HepG2 (cell line): ENCODE measurements around the gene PSRC1. TPM values are rescaled to one million over a fixed set of nuclear protein-coding genes. Genes with fewer than 3 reads are reported as not detected.

ENCODE experiments used
- CBX5 ChIP-seq: sonication (generic); formaldehyde crosslinking; IDR thresholded peaks from 2 replicates; pipeline ENCODE4 v1.4.0; 2020; ENCODE audit warnings: missing genetic modification reagents, borderline replicate concordance
- CHD2 ChIP-seq: IDR thresholded peaks from 2 replicates; pipeline ENCODE4 v1.6.1; 2011; ENCODE audit warnings: low read depth, low read length, improper control_type of control experiment
- ELF4 ChIP-seq: sonication (generic); formaldehyde crosslinking; IDR thresholded peaks from 2 replicates; pipeline ENCODE4 v1.5.0; 2020; ENCODE audit warnings: missing genetic modification reagents, mild to moderate bottlenecking, moderate library complexity, borderline replicate concordance
- EP300 ChIP-seq, 3 experiments: sonication (generic) in 1 of 3; formaldehyde crosslinking in 1 of 3; IDR thresholded peaks; 2 replicates each; pipeline versions ENCODE4 v1.5.1 to v1.6.1; 2011 to 2020; ENCODE audit warnings: low read depth in 2 of 3, low read length in 2 of 3, borderline replicate concordance in 1 of 3, improper control_type of control experiment in 1 of 3, mild to moderate bottlenecking in 1 of 3, missing genetic modification reagents in 1 of 3, moderate library complexity in 1 of 3
- HCFC1 ChIP-seq: fragments of 150-350 bp; IDR thresholded peaks from 2 replicates; pipeline ENCODE4 v1.6.1; 2014; ENCODE audit warnings: low read depth, low read length
- HDAC1 ChIP-seq: sonication (generic); formaldehyde crosslinking; IDR thresholded peaks from 2 replicates; pipeline ENCODE4 v1.5.1; 2020; ENCODE audit warnings: mild to moderate bottlenecking, missing genetic modification reagents
- HNRNPUL1 ChIP-seq: fragments of 200-400 bp; formaldehyde crosslinking; IDR thresholded peaks from 2 replicates; pipeline ENCODE4 v1.6.1; 2017; ENCODE audit warnings: low read depth, mild to moderate bottlenecking, low read length, moderate library complexity
- HOXA7 ChIP-seq: sonication (generic); formaldehyde crosslinking; IDR thresholded peaks from 2 replicates; pipeline ENCODE4 v1.8.1; 2022; ENCODE audit warnings: mild to moderate bottlenecking, missing genetic modification reagents, moderate library complexity
- KDM5A ChIP-seq: fragments of 200-600 bp; sonication (generic); IDR thresholded peaks from 2 replicates; pipeline ENCODE4 v1.7.0; 2018; ENCODE audit warnings: antibody characterized with exemption, mild to moderate bottlenecking, low read length, borderline replicate concordance
- MAFF ChIP-seq: IDR thresholded peaks from 2 replicates; pipeline ENCODE4 v1.6.1; 2011; ENCODE audit warnings: low read depth, low read length, improper control_type of control experiment
- MED1 ChIP-seq: sonication (generic); formaldehyde crosslinking; IDR thresholded peaks from 2 replicates; pipeline ENCODE4 v1.4.0; 2020; ENCODE audit warnings: missing genetic modification reagents
- MYPOP ChIP-seq: sonication (generic); formaldehyde crosslinking; IDR thresholded peaks from 2 replicates; pipeline ENCODE4 v1.8.1; 2023; ENCODE audit warnings: mild to moderate bottlenecking, moderate library complexity, missing genetic modification reagents
- NCOA5 ChIP-seq: sonication (generic); formaldehyde crosslinking; IDR thresholded peaks from 2 replicates; pipeline ENCODE4 v1.4.0; 2020; ENCODE audit warnings: missing genetic modification reagents
- PLRG1 ChIP-seq: fragments of 450-650 bp; conservative IDR thresholded peaks from 2 replicates; pipeline ENCODE4 v1.6.1; 2016
- SRSF4 ChIP-seq: fragments of 200-400 bp; formaldehyde crosslinking; IDR thresholded peaks from one replicate; pipeline ENCODE4 v1.6.1; 2018; ENCODE audit warnings: mild to moderate bottlenecking, low read depth, low read length, moderate library complexity; ENCODE audit not compliant: poor library complexity, severe bottlenecking
- ZBTB1 ChIP-seq: sonication (generic); formaldehyde crosslinking; IDR thresholded peaks from 2 replicates; pipeline ENCODE4 v1.4.0; 2020; ENCODE audit warnings: missing genetic modification reagents, borderline replicate concordance
- ZNF451 ChIP-seq: sonication (generic); formaldehyde crosslinking; IDR thresholded peaks from 2 replicates; pipeline ENCODE4 v1.5.0; 2020; ENCODE audit warnings: mild to moderate bottlenecking, missing genetic modification reagents
- ZNF567 ChIP-seq: sonication (generic); formaldehyde crosslinking; IDR thresholded peaks from 2 replicates; pipeline ENCODE4 v1.8.1; 2023; ENCODE audit warnings: mild to moderate bottlenecking, missing genetic modification reagents, borderline replicate concordance
- ZNF660 ChIP-seq: sonication (generic); formaldehyde crosslinking; IDR thresholded peaks from 2 replicates; pipeline ENCODE4 v1.5.1; 2020; ENCODE audit warnings: mild to moderate bottlenecking, low read depth, missing genetic modification reagents, borderline replicate concordance
- ZNF709 ChIP-seq: sonication (generic); formaldehyde crosslinking; IDR thresholded peaks from 2 replicates; pipeline ENCODE4 v1.5.0; 2020; ENCODE audit warnings: mild to moderate bottlenecking, missing genetic modification reagents
- ZNF776 ChIP-seq: sonication (generic); formaldehyde crosslinking; IDR thresholded peaks from 2 replicates; pipeline ENCODE4 v1.4.0; 2020; ENCODE audit warnings: mild to moderate bottlenecking, missing genetic modification reagents
- ZNF883 ChIP-seq: sonication (generic); formaldehyde crosslinking; IDR thresholded peaks from 2 replicates; pipeline ENCODE4 v1.5.1; 2020; ENCODE audit warnings: mild to moderate bottlenecking, missing genetic modification reagents; ENCODE audit errors: not compliant biosample characterization
- ZSCAN21 ChIP-seq: sonication (generic); formaldehyde crosslinking; IDR thresholded peaks from 2 replicates; pipeline ENCODE4 v1.8.0; 2022; ENCODE audit warnings: mild to moderate bottlenecking, missing genetic modification reagents, moderate library complexity, borderline replicate concordance
- polyA plus RNA-seq, 8 experiments: library from polyadenylated mRNA; depleted of rRNA in 3 of 8; stranded (reverse) in 7 of 8; unstranded in 1 of 8; fragments of >200 nt; fragmentation: Illumina TruSeq in 4 of 8; extraction: Trizol in 4 of 8; gene quantifications; 2 replicates each; pipeline versions ENCODE4 v1.2.1 to v1.2.3, GENCODE V29; 2011 to 2016; ENCODE audit warnings: low read depth in 4 of 8, missing spikeins in 1 of 8, mixed read lengths in 1 of 8; ENCODE audit not compliant: insufficient read depth in 1 of 8
- total RNA-seq, 5 experiments: library from RNA; depleted of rRNA; stranded (reverse); fragments of >200 nt; fragmentation: Illumina TruSeq; extraction: Trizol; gene quantifications; 2 replicates each; pipeline ENCODE4 v1.2.3, GENCODE V29; 2016; ENCODE audit warnings: low read depth in 1 of 5
- TF ChIP-seq, protein P1 (sequence below): sonication (generic); formaldehyde crosslinking; IDR thresholded peaks from 2 replicates; pipeline ENCODE4 v1.5.0; 2020; ENCODE audit warnings: missing genetic modification reagents
- TF ChIP-seq, protein P2 (sequence below): sonication (generic); formaldehyde crosslinking; IDR thresholded peaks from 2 replicates; pipeline ENCODE4 v1.5.1; 2020; ENCODE audit warnings: missing genetic modification reagents, mild to moderate bottlenecking, borderline replicate concordance

PSRC1 gene
- total and polyA plus RNA-seq, 2 of the 13 experiments (the other 11 are each of a cell fraction or from before 2014, with no cell fraction given) = 28.6 to 30.3 TPM

DNA sequence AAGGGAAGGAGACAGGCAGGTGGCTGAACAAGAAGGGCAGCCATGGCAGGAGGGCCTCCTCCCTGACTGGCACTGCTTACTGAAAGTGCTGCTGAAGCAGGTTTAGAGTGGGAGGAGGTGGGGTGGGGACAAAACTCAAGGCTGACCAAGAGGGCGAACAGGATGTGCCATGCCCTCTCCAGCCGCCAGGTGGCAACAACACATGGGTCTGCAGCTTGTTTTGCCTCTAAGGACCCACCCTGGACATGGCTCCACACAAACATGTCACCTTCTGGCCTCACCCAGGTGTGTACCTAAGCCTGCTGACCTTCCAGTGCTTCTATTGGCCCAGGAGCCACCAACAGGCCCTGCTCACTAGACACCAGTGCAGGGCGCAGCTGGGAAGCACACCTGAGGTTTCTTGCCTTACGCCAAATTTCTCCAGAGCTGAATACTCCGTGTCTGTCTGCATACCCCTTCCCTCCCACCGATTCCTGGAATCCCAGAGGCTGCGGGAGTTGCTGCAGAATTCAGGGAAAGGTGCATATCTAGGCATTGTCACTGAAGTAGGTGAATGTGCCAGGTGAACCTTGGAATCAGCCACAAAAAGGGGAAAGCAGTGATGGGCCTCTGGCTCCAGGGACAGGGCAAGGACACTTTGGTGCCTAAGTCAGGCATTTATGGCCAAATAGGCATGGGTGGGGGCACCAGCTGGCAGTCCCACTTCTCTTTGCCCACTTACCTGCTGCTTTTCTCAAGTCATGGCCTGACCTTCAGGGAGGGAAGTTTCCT is 5.3 kb downstream of the PSRC1 start (continued):
- TF ChIP-seq NCOA5 (CRISPR knock-in tag) = no peak
- TF ChIP-seq ELF4 (CRISPR knock-in tag) = no peak
- TF ChIP-seq SRSF4 = no peak
- no peak for TF ChIP-seq PLRG1
- no peak; the same call in 1 of the 2 replicates for TF ChIP-seq ZSCAN21 (CRISPR knock-in tag)
- TF ChIP-seq ZNF709 (CRISPR knock-in tag) = no peak
- TF ChIP-seq ZNF567 (CRISPR knock-in tag) = peak; percentile 84; the same call in 1 of the 2 replicates
- peak in 1 of 2 experiments; percentile 30; a peak in 1 of 4 replicates for TF ChIP-seq EP300 (IDR thresholded peaks at IDR 0.05; ENCODE audit: low read depth in 2 of 2, low read length in 2 of 2)
- no peak for TF ChIP-seq EP300 (CRISPR knock-in tag; IDR thresholded peaks at IDR 0.05; ENCODE audit: borderline replicate concordance)
- peak; percentile 77; the same call in 1 of the 2 replicates for TF ChIP-seq CBX5
- no peak for TF ChIP-seq HCFC1
- TF ChIP-seq ZNF776 (CRISPR knock-in tag) = no peak
- TF ChIP-seq, protein P1, sequence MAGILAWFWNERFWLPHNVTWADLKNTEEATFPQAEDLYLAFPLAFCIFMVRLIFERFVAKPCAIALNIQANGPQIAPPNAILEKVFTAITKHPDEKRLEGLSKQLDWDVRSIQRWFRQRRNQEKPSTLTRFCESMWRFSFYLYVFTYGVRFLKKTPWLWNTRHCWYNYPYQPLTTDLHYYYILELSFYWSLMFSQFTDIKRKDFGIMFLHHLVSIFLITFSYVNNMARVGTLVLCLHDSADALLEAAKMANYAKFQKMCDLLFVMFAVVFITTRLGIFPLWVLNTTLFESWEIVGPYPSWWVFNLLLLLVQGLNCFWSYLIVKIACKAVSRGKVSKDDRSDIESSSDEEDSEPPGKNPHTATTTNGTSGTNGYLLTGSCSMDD (CRISPR knock-in tag) = no peak
- no peak; the same call in 1 of the 2 replicates for TF ChIP-seq MYPOP
- TF ChIP-seq CHD2 = no peak
- no peak for TF ChIP-seq ZNF451 (CRISPR knock-in tag)
- TF ChIP-seq HDAC1 (CRISPR knock-in tag) = no peak
- TF ChIP-seq ZBTB1 (CRISPR knock-in tag) = no peak
- TF ChIP-seq MED1 = peak; percentile 75
- peak; percentile 91 for TF ChIP-seq ZNF883 (CRISPR knock-in tag)
- TF ChIP-seq MAFF = peak; percentile 55; the same call in 1 of the 2 replicates
- TF ChIP-seq, protein P2, sequence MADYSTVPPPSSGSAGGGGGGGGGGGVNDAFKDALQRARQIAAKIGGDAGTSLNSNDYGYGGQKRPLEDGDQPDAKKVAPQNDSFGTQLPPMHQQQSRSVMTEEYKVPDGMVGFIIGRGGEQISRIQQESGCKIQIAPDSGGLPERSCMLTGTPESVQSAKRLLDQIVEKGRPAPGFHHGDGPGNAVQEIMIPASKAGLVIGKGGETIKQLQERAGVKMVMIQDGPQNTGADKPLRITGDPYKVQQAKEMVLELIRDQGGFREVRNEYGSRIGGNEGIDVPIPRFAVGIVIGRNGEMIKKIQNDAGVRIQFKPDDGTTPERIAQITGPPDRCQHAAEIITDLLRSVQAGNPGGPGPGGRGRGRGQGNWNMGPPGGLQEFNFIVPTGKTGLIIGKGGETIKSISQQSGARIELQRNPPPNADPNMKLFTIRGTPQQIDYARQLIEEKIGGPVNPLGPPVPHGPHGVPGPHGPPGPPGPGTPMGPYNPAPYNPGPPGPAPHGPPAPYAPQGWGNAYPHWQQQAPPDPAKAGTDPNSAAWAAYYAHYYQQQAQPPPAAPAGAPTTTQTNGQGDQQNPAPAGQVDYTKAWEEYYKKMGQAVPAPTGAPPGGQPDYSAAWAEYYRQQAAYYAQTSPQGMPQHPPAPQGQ (CRISPR knock-in tag) = 0 out of 2 replicates have a peak, but pooled peaks have one; percentile 69
- TF ChIP-seq HNRNPUL1 = no peak
- no peak for TF ChIP-seq ZNF660 (CRISPR knock-in tag)
- no peak for TF ChIP-seq HOXA7 (CRISPR knock-in tag)
- TF ChIP-seq KDM5A = no peak
